HPDE6-E6E7 (cell line): Measurements from ENCODE around the gene IFNA6.
A peak's percentile ranks its signal among the peaks of the same experiment; 100 is the strongest.
"Not testable (repeated sequence)": the region's sequence is repeated elsewhere in the genome, so short reads cannot be mapped to it uniquely, and the experiment has no call there.

Experiments
- DNase-seq: peaks from one replicate; pipeline ENCODE4 v3.0.0; 2011; ENCODE audit warnings: missing footprints; ENCODE audit errors: extremely low spot score

IFNA6 gene

GRCh38 chr9:21350787-21351186 is at the start of gene IFNA6:
TSS of gene IFNA6 (minus strand) at chr9:21350887. CDS start at chr9:21350887, 0 bp downstream.
- DNase-seq = no peak

DNA sequence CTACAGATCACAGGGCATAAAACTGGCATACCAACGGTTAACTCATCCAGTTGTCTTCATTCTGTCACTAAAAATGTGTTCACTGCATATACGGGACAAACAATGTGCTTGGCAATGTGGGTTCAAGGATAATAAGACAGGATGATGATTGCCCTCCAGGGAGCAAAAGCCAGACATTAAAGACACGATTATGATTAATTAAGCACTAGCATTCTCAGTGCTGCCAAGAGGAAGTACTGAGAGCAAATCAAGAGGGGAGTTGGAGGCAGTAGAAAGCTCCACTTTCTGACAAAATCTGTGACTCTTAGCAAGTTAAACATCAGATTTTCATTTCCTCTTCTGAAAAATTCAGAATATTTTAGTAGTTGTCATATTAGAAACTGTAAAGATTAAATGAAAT is 49.3 kb upstream of the IFNA6 start:
- DNase-seq = no peak

DNA sequence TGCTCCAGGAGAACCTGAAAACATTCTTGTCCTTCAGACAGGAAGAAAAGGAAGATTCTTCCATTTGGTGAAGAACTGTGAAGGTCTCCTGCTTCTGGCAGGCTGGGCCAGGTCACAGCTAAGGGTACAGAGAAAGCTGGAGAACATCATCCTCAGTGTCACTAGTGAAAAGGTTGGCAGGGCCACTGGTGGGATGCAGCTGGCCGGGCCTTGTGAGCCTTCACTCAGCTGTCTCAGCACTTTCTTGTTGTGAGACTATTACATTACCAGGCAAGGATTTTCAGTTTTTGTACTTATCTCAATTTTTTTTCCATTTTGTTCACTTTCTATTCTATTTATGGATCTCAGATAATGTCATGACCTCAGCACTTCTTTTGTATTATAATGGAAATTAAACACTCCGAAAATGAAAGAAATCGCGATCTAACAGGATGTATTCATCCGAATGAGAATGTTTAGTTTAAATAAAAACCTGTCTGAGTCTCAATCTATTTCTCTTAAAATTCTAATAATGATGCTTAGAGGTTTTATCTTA is 48.3 kb upstream of the IFNA6 start:
- no peak for DNase-seq

GRCh38 chr9:21395778-21396717 is 45.4 kb upstream of the IFNA6 start:
- DNase-seq = no peak

DNA sequence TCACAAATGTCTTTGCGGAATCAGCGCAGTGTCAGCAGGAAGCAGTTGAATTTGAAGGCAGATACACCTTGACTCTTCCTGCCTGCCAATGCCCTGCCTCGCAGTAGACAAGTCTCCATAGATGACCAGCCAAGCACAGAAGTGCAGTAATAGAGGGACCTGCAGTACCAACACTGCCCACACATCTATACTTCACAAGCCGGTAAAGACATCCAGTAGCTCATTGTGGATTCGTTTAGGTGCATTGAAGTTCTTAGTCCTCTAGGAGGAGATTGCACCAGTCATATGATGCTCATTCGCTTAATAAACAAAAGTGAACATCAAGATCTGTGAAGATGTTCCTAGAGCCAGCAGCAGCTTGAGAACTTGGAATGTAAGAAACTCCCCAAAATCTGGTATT is 41.6 kb upstream of the IFNA6 start:
- no peak for DNase-seq

GRCh38 chr9:21385131-21385670 is 34.5 kb upstream of the IFNA6 start, which contains the start of gene IFNA2:
TSS of gene IFNA2 (minus strand) at chr9:21385398. CDS start at chr9:21385329, 69 bp downstream.
- no peak for DNase-seq

GRCh38 chr9:21383627-21384026 is 32.9 kb upstream of the IFNA6 start:
- no peak for DNase-seq

GRCh38 chr9:21381448-21382339 is 31.0 kb upstream of the IFNA6 start:
- DNase-seq = no peak

- DNase-seq = not testable (repeated sequence)
Observed at GRCh38 chr9:21371467-21371866, 20.8 kb upstream of the IFNA6 start.

GRCh38 chr9:21367957-21368356 is 17.3 kb upstream of the IFNA6 start, which contains the start of gene IFNA13:
TSS of gene IFNA13 (minus strand) at chr9:21368057. CDS start at chr9:21368010, 47 bp downstream.
- no peak for DNase-seq

DNA sequence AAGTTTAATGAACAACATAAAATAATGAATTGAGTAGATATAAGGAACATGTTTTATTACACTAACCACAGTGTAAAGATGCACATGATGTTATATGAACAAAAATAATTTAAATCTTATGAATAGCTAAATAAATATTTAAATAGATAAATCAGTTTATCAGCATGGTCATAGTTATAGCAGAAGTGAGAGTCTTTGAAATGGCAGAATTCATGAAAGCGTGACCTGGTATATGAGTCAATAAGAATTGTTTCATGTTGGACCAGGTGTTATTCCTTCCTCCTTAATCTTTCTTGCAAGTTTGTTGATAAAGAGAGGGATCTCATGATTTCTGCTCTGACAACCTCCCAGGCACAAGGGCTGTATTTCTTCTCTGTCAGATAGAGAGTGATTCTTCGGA is 16.5 kb upstream of the IFNA6 start:
- DNase-seq = not testable (repeated sequence)

- DNase-seq = no peak
Observed at GRCh38 chr9:21362287-21362686, 11.6 kb upstream of the IFNA6 start.

DNA sequence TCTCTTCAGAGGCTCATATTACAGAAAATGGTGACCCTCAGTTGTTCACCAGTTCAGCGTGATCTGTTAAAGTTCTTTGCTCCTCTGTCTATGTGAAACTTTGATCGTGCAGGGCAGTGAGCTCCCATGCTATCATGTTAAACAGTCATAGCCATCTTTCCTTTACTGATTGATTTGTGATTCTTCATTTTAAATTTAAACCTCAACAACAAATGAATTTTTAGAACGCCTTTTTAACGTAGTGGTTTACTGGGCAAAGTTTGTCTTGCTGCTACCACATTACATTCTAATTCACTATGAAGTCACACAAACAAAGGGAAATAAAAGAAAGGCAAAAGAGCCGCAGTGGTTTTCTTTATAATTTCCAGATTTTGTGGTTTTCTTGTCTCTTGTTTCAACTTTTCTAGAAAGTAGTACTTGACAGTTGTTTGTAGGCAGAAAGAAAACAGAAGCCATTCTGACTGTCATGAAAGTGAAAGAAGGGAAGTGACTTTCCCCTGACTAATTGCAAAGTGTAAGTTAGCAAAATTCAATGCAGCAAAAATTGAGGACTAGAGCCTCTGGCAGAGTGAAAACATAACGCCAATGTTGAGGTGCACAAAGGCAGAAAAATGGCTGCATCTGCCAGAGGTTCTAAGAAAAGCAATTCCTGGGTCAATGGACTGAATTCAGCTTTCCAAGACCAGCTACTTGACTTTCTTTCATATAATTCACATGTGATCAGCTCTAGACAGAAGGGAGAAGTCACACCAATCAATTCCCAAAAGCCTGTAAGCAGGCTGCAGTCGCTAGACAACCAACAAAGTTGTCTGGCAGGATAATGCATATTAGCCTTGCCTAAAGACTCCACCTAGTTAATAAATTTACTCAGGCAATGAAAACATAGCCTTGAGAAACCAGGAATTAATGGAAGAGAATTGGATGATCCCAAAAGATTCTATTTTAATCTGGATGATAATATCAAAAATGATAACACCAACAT is 7.1 kb upstream of the IFNA6 start:
- no peak for DNase-seq

DNA sequence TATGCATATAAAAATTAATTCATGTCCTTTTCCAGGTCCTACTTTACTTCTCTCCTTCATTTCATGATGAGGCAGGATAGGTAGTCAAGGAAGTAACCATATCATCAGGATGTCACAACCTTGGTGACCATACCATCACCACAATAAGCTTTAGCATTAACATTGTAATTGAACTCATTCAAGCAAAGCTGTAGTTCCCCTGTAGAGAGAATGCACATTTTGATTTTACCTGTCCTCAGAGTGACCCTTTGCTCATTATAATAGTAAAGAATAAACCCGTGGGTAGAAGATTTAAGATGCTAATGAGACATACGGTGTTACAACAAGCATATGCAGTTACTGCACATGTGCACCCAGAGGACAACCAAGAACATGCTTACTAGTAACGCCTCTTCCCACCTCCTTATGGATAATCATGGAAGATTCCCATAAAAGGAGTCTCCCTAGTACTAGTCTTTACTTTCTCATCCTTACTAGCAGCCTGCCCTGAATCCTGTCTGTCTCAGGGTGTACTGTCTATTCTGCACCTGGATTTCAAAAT is 2.2 kb downstream of the IFNA6 start:
- DNase-seq = no peak

- DNase-seq = no peak
Observed at GRCh38 chr9:21340735-21341134, 10.0 kb downstream of the IFNA6 start.

DNA sequence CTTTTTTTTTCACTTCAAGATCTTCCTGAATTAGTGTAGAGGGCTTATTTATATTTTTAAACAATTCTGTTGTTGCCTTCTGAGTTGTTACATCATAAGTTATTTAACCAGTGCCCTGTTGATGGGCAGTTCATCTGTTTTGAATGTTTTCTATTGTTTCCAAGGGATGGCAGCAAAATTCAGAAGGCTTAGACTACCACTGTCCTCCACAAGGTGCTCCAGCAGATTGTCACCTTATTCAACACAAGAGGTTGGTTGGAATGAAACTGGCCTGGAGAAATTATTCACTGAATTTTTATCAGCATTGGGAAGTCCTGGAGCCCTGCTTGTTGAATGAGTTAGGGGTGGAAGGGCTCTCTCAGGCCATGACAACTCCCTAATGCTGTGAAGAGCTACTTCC is 14.2 kb downstream of the IFNA6 start:
- no peak for DNase-seq

- peak; percentile 94 for DNase-seq
Observed at GRCh38 chr9:21334701-21335632, 15.7 kb downstream of the IFNA6 start, which contains the start of gene KLHL9. TSS of gene KLHL9 (minus strand) at chr9:21335404. CDS start at chr9:21334859, 545 bp downstream.

DNA sequence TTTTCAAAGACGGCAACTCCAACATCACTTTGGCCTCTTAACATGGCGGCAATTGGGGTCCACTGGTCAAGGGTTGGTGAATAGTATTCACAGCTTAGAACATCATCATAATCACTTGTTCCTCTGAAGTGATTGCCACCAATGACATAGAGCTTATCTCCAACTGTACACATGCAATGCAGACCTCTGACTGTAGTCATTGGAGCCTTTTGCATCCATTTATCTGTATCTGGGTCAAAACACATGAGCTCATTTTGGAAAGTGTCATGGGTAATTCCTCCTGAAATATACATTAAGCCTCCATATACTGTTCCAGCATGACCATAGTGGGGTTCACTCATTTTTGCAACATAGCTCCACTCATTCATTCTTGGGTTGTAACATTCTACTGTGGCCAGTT is 17.5 kb downstream of the IFNA6 start:
- no peak for DNase-seq
